Hypothalamus (tissue), 51 donors: ENCODE results near the gene FLT1.

ENCODE experiments used
- DNase-seq, 51 donors: peaks; one replicate each; lab custom pipeline; 2025; lab: John Stamatoyannopoulos, UW

The FLT1 gene

GRCh38 chr13:28401303-28402056, 93.4 kb downstream of the FLT1 start:
- no peak for DNase-seq

- no peak for DNase-seq
These were observed 98.9 kb downstream of the FLT1 start for GRCh38 chr13:28396053-28396452.

- peak in 1 of 51 donors; percentile 3 for DNase-seq
These were observed 100.5 kb downstream of the FLT1 start for GRCh38 chr13:28394422-28394821.

- no peak for DNase-seq
These were observed 101.9 kb downstream of the FLT1 start for GRCh38 chr13:28392896-28393505.

- DNase-seq = no peak
These were observed 102.5 kb downstream of the FLT1 start for GRCh38 chr13:28392428-28392827.

- DNase-seq = no peak
These were observed 107.0 kb downstream of the FLT1 start for GRCh38 chr13:28387740-28388501.

- no peak for DNase-seq
These were observed 109.6 kb downstream of the FLT1 start for GRCh38 chr13:28385362-28385761.

GRCh38 chr13:28384789-28385188, 110.1 kb downstream of the FLT1 start:
- no peak for DNase-seq

GRCh38 chr13:28380319-28380718, 114.6 kb downstream of the FLT1 start:
- DNase-seq = no peak

GRCh38 chr13:28379371-28380083, 115.4 kb downstream of the FLT1 start:
- no peak for DNase-seq

- DNase-seq = no peak
These were observed 118.3 kb downstream of the FLT1 start for GRCh38 chr13:28376604-28377003.

GRCh38 chr13:28375250-28375930, 119.5 kb downstream of the FLT1 start:
- no peak for DNase-seq

- DNase-seq = no peak
These were observed 121.1 kb downstream of the FLT1 start for GRCh38 chr13:28373810-28374209.

GRCh38 chr13:28370448-28370847, 124.5 kb downstream of the FLT1 start:
- DNase-seq = no peak

GRCh38 chr13:28358708-28359107, 136.2 kb downstream of the FLT1 start:
- DNase-seq = no peak

GRCh38 chr13:28357911-28358433, 137.0 kb downstream of the FLT1 start:
- DNase-seq = no peak

- DNase-seq = no peak
These were observed 137.6 kb downstream of the FLT1 start for GRCh38 chr13:28357247-28357825.

- no peak for DNase-seq
These were observed 138.3 kb downstream of the FLT1 start for GRCh38 chr13:28356561-28357021.

- DNase-seq = no peak
These were observed 139.0 kb downstream of the FLT1 start for GRCh38 chr13:28355822-28356371.
